HG03378 (cell line): ENCODE results near the gene ZNF22.

Experiments used
- ATAC-seq: cut with Tn5 transposase; IDR thresholded peaks from one replicate; pipeline ENCODE4 v1.9.1; 2021; ENCODE audit warnings: mild to moderate bottlenecking, moderate library complexity; ENCODE audit not compliant: unreplicated experiment

ZNF22 gene

DNA sequence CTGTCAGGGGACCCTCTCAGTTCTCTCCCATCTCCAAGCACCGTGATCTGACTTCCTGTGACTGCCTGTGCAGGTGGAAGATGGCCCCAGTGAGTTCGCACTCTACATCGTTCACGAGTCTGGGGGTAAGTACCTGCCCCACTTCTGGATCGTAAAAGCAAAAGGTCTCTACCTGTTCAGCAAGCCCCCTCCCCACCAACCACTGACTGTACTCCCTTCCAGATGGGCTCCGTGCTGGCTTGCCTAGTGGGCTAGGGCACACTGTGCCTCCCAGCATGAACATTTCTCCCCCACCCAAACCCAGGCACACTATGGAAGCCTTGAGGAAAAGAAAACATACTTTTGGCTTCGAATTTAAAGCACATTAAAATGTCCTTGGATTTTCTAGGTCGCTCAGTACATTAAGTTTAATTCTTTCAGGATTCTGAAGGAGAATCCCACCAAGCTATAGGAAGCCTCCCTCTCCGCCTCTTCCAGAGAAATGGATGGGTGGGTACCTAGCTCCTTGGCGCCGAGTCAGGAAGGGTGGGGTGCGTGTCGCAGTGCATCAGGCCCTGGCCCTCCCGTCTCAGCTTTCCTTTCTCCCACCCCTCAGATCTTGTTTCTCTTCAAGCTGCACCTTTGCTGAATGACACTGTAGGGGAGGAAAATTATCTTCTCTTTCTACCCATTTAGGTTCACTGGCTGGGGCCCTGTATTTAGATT is 11.0 kb upstream of the ZNF22 start:
- ATAC-seq = no peak

DNA sequence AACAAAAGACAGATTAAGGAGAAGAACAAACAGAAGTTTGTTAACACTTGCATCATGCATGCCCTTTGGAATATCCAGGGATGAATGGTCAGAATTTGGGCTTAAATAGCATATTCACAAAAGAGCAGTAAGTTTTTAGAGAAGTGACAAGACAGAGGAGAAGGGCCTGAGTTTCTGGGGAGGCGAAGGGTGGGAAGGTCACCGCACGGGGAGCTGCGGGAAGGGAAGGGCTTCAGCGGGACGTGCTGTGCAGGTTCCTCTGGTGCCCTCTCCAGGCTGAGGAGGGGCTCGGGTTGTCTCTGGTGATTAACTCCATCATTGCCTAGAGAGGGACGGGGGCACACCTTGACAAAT is 10.4 kb upstream of the ZNF22 start:
- no peak for ATAC-seq

GRCh38 chr10:44990965-44991364 is 9.8 kb upstream of the ZNF22 start:
- no peak for ATAC-seq

DNA sequence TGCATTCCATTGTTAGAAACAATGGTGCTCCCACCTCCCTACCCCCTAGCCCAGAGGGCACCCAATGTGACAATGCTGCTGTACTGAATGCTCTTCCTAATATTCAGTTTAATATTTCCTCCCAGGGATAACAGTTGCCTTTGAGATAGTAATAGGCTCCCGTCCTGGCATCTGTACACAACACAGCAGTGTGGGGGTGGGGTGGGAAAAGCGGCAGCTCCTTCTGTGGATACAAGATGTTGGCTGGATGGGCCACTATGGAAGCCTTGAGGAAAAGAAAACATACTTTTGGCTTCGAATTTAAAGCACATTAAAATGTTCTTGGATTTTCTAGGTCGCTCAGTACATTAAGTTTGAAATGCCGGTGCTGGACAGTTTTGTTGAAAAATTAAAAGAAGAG is 9.2 kb upstream of the ZNF22 start:
- no peak for ATAC-seq

GRCh38 chr10:44992070-44992731 is 8.5 kb upstream of the ZNF22 start:
- no peak for ATAC-seq

DNA sequence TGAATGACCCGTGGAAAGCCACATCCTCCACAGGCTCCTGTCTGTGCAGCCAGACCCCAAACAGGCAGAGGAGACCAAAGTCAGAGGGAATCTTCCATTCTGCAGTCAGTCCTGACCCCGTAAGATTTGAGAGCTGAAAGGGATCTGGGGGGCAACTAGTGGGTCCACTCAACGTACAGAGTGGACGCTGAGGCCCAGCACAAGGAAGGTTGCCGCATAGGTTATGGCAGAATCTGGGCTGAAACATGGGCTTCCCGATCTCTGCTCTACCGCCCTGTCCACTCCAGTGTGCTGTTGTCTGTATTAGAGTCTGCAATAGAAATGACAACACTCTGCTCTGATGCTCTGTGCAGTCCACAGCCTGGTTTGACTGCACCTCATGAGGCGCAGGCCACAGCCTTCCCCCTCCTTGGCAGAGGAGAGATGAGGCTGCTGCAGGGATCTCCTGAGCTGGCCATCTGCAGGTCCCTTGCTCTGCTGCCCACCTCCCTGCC is 7.9 kb upstream of the ZNF22 start:
- ATAC-seq = no peak

GRCh38 chr10:44993226-44993921 is 7.3 kb upstream of the ZNF22 start:
- ATAC-seq = no peak

DNA sequence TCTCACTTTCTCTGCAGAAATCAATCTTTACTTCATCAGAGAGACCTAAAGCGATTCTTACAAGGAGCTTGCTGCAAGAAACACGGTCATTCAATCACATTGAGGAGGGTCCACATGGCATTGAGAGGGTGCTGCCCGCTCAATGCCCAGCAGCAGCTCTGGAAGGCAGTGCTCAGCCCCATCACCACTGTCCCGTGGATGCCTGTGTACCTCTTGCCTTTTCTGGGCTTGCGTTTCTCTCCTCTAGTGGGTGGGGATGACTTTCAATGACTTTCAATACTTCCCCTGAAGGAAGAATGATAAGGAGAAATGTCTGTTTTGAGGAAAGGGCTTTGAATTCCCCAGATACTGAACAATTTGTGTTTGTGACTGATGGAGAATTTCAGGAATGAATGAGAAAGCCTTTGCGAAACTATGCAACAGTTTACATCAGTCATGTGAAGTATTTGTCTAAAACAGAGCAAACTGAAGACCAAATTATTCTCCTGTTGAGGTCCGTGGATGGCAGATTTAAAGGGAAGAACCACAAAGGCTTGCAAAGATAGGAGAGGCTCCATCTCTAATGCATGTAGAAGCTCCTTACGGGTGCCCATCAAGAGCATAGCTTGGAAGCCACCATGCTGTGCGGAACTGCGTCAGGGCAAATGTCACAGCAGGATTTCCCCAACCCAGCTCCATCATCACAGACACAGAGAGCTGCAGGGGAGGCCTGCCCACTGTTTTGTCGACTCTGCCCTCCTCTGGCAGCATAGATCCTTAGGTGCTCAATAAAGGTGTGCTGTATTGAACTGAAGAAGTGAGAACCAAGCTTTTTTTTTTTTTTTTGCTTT is 6.6 kb upstream of the ZNF22 start:
- ATAC-seq = no peak

- ATAC-seq = no peak
Measured at GRCh38 chr10:44994752-44995530, 5.8 kb upstream of the ZNF22 start.

DNA sequence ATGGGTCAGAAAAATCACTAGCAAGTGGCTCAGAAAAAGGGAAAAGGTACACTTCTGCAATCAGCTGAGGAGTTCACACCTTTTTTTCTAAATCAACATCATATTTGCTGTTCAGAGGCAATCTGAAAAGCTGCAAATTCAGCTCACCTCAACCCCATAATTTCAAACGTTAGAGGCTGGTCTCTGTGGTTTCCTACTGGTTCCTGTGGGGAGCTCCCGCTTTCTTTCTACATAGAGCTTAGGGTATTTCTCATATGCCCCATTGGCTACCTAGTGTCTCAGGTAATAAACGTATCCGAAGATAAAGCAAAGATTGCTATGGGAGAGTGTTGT is 5.2 kb upstream of the ZNF22 start:
- no peak for ATAC-seq

DNA sequence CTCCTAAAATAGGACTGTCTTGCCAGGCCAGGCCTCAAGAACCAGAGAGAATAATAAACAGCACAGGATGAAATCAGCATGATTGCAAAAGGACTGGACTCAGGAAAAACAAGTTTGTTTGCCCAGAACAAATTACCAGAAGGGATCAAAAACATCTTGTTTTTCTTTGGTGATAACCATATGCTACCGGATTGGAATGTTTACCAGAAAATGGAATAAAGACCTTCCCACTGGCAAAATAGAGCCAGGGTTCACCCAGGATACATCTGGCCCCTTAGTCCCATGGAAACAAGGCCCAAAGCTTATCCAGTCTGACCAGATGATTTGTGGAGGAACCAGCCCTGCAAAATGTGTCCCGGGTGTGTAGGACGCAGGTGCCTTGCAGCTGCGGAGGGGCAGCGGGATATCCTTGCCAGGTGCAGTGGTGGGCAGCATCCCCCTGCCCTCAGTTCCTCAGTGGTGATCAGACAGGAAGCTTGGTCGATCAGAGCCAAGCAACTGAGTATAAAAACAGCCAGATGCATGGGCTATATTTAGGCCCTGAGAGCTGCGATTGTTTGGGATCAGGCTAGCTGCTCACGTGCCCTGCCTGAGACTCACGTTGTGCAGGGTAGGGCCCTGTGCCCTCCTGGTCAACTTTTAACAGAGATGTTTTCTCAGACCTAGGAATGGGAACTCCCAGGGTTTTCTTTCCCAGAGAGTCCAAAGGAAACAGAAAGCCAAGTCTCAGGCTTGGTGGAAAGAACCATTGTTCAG is 4.6 kb upstream of the ZNF22 start:
- no peak for ATAC-seq

- no peak for ATAC-seq
Measured at GRCh38 chr10:44997105-44997748, 3.5 kb upstream of the ZNF22 start.

DNA sequence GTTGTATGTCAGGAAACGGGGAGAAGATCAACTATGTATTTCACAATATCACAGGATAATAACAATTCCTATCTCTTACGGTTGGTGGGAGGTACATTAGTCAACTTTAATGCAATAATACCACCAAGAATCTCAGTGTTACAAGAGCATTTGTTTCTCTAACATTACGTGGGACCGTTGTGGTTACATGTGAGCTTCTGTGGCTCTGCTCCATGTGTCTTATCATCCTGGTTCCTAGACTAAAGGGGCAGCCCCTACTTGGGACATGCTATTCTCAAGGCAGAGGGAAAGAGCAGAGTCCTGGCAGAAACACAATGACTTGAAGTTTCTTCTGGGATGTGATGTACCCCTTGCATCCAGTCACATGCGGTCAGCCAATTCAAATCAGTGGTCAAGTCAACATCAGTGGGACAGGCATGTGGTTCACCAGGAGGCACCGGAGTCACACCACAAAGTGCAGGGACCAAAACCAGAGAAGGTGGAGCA is 2.5 kb upstream of the ZNF22 start:
- no peak for ATAC-seq

DNA sequence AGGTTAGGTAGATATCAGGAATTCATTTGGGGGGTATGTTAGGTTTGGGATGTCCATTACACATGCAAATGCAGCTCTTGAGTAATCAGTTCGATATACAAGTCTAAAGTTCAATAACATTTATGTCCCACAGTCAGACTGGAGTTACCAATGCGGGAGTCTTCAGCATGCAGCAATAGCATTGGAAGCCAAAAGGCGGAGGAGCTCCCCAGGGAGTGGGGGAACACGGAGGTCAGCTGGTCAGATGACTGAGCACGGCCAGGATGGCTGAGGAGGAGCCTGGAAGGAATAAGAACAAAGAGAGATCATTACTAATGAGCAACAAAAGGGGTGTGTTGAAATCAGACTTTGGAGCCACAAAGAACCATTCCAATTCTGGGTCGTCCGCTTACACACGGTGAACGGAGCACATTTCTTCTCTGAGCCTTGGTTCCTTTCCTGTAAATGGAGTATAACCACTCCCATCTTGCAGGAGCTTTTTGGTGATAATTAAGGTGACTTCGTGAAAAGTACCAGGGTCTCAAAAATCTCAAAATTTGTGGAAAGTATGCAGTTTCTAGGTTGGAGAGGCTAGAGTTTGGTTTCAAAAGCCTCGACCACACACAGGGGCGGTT is 478 bp upstream of the ZNF22 start:
- no peak for ATAC-seq

GRCh38 chr10:45001381-45002148 is 842 bp downstream of the ZNF22 start:
- peak; percentile 83 for ATAC-seq

DNA sequence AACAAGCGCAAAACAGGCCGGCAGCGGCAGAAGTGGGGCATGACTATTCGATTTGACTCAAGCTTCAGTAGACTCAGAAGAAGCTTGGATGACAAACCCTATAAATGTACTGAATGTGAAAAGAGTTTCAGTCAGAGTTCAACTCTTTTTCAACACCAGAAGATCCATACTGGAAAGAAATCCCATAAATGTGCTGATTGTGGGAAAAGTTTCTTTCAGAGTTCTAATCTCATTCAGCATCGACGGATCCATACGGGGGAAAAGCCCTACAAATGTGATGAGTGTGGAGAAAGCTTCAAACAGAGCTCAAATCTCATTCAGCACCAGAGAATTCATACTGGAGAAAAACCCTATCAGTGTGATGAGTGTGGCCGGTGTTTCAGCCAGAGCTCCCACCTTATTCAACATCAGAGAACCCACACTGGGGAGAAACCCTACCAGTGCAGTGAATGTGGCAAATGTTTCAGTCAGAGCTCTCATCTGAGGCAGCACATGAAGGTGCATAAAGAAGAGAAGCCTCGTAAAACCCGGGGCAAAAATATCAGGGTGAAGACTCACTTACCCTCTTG is 2.8 kb downstream of the ZNF22 start:
- ATAC-seq = no peak

- ATAC-seq = no peak
Measured at GRCh38 chr10:45004661-45005060, 3.9 kb downstream of the ZNF22 start.

- no peak for ATAC-seq
Measured at GRCh38 chr10:45005284-45005683, 4.6 kb downstream of the ZNF22 start.
